K562 (cell line): Measurements from ENCODE around the gene DAPK1. TPM values are rescaled to one million over a fixed set of nuclear protein-coding genes. Genes with fewer than 3 reads are reported as not detected.

Experiments
- ARNT ChIP-seq, 2 experiments: fragments of 450-650 bp; IDR thresholded peaks; 2 replicates each; pipeline ENCODE4 v1.6.1; 2016; ENCODE audit warnings: mild to moderate bottlenecking in 1 of 2
- CHD2 ChIP-seq: IDR thresholded peaks from 2 replicates; pipeline ENCODE4 v1.6.1; 2011; ENCODE audit warnings: low read depth, low read length
- DNMT1 ChIP-seq: fragments of 450-650 bp; IDR thresholded peaks from 2 replicates; pipeline ENCODE4 v1.6.1; 2016; ENCODE audit warnings: antibody characterized with exemption, mild to moderate bottlenecking
- ELF2 ChIP-seq: fragments of 250-450 bp; sonication (Bioruptor Pico); IDR thresholded peaks from 2 replicates; pipeline ENCODE4 v1.5.0; 2021; ENCODE audit warnings: mild to moderate bottlenecking
- FOSL1 ChIP-seq: fragments of 200-800 bp; sonication (Bioruptor generic); conservative IDR thresholded peaks from 2 replicates; pipeline ENCODE4 v1.6.1; 2016; ENCODE audit warnings: missing genetic modification characterization, missing compliant biosample characterization
- GABPA ChIP-seq: fragments of 200-800 bp; sonication (Bioruptor generic); conservative IDR thresholded peaks from 2 replicates; pipeline ENCODE4 v1.6.1; 2016; ENCODE audit warnings: low read depth, missing genetic modification characterization, missing compliant biosample characterization
- GTF2B ChIP-seq: IDR thresholded peaks from 2 replicates; pipeline ENCODE4 v1.6.1; 2011; ENCODE audit not compliant: insufficient read length; ENCODE audit errors: extremely low read depth
- HNRNPUL1 ChIP-seq: fragments of 200-400 bp; formaldehyde crosslinking; IDR thresholded peaks from 2 replicates; pipeline ENCODE4 v1.6.1; 2017; ENCODE audit warnings: low read length
- KHSRP ChIP-seq: fragments of 450-650 bp; IDR thresholded peaks from 2 replicates; pipeline ENCODE4 v1.6.1; 2017
- MBD2 ChIP-seq: sonication (generic); IDR thresholded peaks from 2 replicates; pipeline ENCODE4 v1.6.1; 2016; ENCODE audit warnings: low read depth, borderline replicate concordance
- MED1 ChIP-seq: sonication (generic); formaldehyde crosslinking; IDR thresholded peaks from 2 replicates; pipeline ENCODE4 v1.8.1; 2023; ENCODE audit warnings: missing genetic modification reagents, borderline replicate concordance
- NBN ChIP-seq: fragments of 450-650 bp; IDR thresholded peaks from 2 replicates; pipeline ENCODE4 v1.6.1; 2016; ENCODE audit warnings: low read depth, mild to moderate bottlenecking
- RBM14 ChIP-seq: fragments of 200-400 bp; formaldehyde crosslinking; IDR thresholded peaks from 2 replicates; pipeline ENCODE4 v1.6.1; 2018; ENCODE audit warnings: low read depth, mild to moderate bottlenecking, low read length, moderate library complexity, borderline replicate concordance; ENCODE audit not compliant: insufficient read depth
- TAF7 ChIP-seq: fragments of 450-650 bp; IDR thresholded peaks from 2 replicates; pipeline ENCODE4 v1.6.1; 2016; ENCODE audit warnings: missing genetic modification characterization, missing compliant biosample characterization
- TGIF2 ChIP-seq: sonication (generic); formaldehyde crosslinking; IDR thresholded peaks from 2 replicates; pipeline ENCODE4 v1.8.1; 2022; ENCODE audit warnings: mild to moderate bottlenecking, missing genetic modification reagents, moderate library complexity
- ZNF224 ChIP-seq: sonication (generic); formaldehyde crosslinking; IDR thresholded peaks from 2 replicates; pipeline ENCODE4 v1.8.0; 2022; ENCODE audit warnings: mild to moderate bottlenecking, missing genetic modification reagents
- ZNF407 ChIP-seq: fragments of 450-650 bp; IDR thresholded peaks from 2 replicates; pipeline ENCODE4 v1.6.1; 2016; ENCODE audit warnings: low read depth
- ZNF408 ChIP-seq: fragments of 250-450 bp; sonication (Bioruptor Pico); IDR thresholded peaks from 2 replicates; pipeline ENCODE4 v1.4.0; 2020; ENCODE audit warnings: low read depth, mild to moderate bottlenecking, moderate library complexity
- polyA plus RNA-seq, 8 experiments: library from polyadenylated mRNA; depleted of rRNA in 4 of 8; stranded (reverse) in 5 of 8; unstranded in 3 of 8; fragments of >200 nt; fragmentation: Nextera tagmentation in 2 of 8; fragmentation: Illumina TruSeq in 1 of 8; extraction: Ambion mirVana in 2 of 8; extraction: Trizol in 1 of 8; gene quantifications; 2 replicates each; pipeline versions ENCODE4 v1.2.1 to v1.2.3, GENCODE V29; 2011 to 2014; ENCODE audit warnings: inconsistent platforms in 1 of 8, missing spikeins in 1 of 8
- total RNA-seq, 7 experiments: library from RNA; depleted of rRNA in 6 of 7; stranded (reverse); fragments of >200 nt in 6 of 7; fragmentation: Illumina TruSeq in 2 of 7; extraction: Trizol in 2 of 7; gene quantifications; 2 replicates each; pipeline versions ENCODE4 v1.2.1 to v1.2.3, GENCODE V29; 2011 to 2021; ENCODE audit warnings: low replicate concordance in 1 of 7
- TF ChIP-seq, protein P1 (sequence below): sonication (generic); formaldehyde crosslinking; IDR thresholded peaks from 2 replicates; pipeline ENCODE4 v1.8.1; 2022; ENCODE audit warnings: missing genetic modification reagents
- TF ChIP-seq, protein P2 (sequence below): fragments of 450-650 bp; IDR thresholded peaks from 2 replicates; pipeline ENCODE4 v1.6.1; 2016

The DAPK1 gene
- total and polyA plus RNA-seq, 9 of the 15 experiments (the other 6 are each of a cell fraction or from before 2014, with no cell fraction given), result 1.7 to 26.4 (median 15.8) TPM

- TF ChIP-seq GTF2B (no peak), CHD2 (no peak), RBM14 (no peak), ZNF407 (no peak), TAF7 (tag) (no peak), FOSL1 (peak; percentile 51), ZNF408 (CRISPR knock-in tag) (no peak), NBN (no peak), ZNF224 (no peak), TGIF2 (CRISPR knock-in tag) (no peak), MED1 (CRISPR knock-in tag) (no peak), KHSRP (no peak), MBD2 (no peak), ARNT (IDR thresholded peaks at IDR 0.05) (no peak), GABPA (tag) (no peak), HNRNPUL1 (no peak), DNMT1 (no peak), ELF2 (CRISPR knock-in tag) (no peak)
- TF ChIP-seq, protein P1, sequence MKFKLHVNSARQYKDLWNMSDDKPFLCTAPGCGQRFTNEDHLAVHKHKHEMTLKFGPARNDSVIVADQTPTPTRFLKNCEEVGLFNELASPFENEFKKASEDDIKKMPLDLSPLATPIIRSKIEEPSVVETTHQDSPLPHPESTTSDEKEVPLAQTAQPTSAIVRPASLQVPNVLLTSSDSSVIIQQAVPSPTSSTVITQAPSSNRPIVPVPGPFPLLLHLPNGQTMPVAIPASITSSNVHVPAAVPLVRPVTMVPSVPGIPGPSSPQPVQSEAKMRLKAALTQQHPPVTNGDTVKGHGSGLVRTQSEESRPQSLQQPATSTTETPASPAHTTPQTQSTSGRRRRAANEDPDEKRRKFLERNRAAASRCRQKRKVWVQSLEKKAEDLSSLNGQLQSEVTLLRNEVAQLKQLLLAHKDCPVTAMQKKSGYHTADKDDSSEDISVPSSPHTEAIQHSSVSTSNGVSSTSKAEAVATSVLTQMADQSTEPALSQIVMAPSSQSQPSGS (CRISPR knock-in tag), result no peak
- TF ChIP-seq, protein P2, sequence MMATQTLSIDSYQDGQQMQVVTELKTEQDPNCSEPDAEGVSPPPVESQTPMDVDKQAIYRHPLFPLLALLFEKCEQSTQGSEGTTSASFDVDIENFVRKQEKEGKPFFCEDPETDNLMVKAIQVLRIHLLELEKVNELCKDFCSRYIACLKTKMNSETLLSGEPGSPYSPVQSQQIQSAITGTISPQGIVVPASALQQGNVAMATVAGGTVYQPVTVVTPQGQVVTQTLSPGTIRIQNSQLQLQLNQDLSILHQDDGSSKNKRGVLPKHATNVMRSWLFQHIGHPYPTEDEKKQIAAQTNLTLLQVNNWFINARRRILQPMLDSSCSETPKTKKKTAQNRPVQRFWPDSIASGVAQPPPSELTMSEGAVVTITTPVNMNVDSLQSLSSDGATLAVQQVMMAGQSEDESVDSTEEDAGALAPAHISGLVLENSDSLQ, result peak; percentile 25; the same call in 1 of the 2 replicates
These were observed 81.0 kb downstream of the DAPK1 start (continued) for GRCh38 chr9:87578625-87579024.
